Measurements from ENCODE around the gene TAOK3.

GRCh38 chr12:118359541-118359915, 13.2 kb downstream of the TAOK3 start:
- TF ChIP-seq POLR2AphosphoS5 (IDR thresholded peaks at IDR 0.05) (no peak), CTCF (IDR thresholded peaks at IDR 0.05) (no peak)

Measured in prostate gland (tissue), 2 donors.